Activated CD4-positive, alpha-beta memory T cell treated with anti-CD3 and anti-CD28 coated beads for 36 hours (primary cell): ENCODE measurements around the gene CALHM6. TPM values are rescaled to one million over a fixed set of nuclear protein-coding genes. Genes with fewer than 3 reads are reported as not detected.
A peak's percentile ranks its signal among the peaks of the same experiment; 100 is the strongest.

ENCODE experiments used
- CTCF ChIA-PET: fragments of 350-600 bp; sonication (Branson Sonifier 250); formaldehyde crosslinking; loops from one replicate; lab custom pipeline; 2021; ENCODE audit warnings: antibody characterized with exemption, inconsistent platforms; lab: Charles Lee
- POLR2A ChIA-PET: fragments of 350-600 bp; sonication (Branson Sonifier 250); formaldehyde crosslinking; loops from one replicate; lab custom pipeline; 2021; ENCODE audit warnings: antibody characterized with exemption; lab: Charles Lee
- DNase-seq: peaks from one replicate; pipeline ENCODE4 v3.0.0-alpha.2; 2020
- H3K27ac Mint-ChIP-seq: one replicate; pipeline ENCODE4 v1.8.0; 2021; ENCODE audit warnings: mixed read lengths
- H3K27me3 Mint-ChIP-seq: one replicate; pipeline ENCODE4 v1.8.0; 2021; ENCODE audit warnings: mixed read lengths
- H3K36me3 Mint-ChIP-seq: one replicate; pipeline ENCODE4 v1.8.0; 2021; ENCODE audit warnings: mixed read lengths
- H3K4me1 Mint-ChIP-seq: one replicate; pipeline ENCODE4 v1.8.0; 2021; ENCODE audit warnings: low read depth, mixed read lengths
- H3K4me3 Mint-ChIP-seq: one replicate; pipeline ENCODE4 v1.8.0; 2021; ENCODE audit warnings: mild to moderate bottlenecking, mixed read lengths
- H3K9me3 Mint-ChIP-seq: one replicate; pipeline ENCODE4 v1.8.0; 2021; ENCODE audit warnings: mixed read lengths
- intact Hi-C: fragments of 100-400 bp; cut with micrococcal nuclease; formaldehyde crosslinking; loops from one replicate; pipeline ENCODE4 v1.15.1; 2023
- total RNA-seq, 2 experiments: library from RNA; stranded (reverse); gene quantifications; one replicate each; pipeline ENCODE4 v1.2.3, GENCODE V29; 2021

CALHM6 gene
- total RNA-seq, 2 experiments from 2014 or later, result 3.4 to 4.4 TPM

DNA sequence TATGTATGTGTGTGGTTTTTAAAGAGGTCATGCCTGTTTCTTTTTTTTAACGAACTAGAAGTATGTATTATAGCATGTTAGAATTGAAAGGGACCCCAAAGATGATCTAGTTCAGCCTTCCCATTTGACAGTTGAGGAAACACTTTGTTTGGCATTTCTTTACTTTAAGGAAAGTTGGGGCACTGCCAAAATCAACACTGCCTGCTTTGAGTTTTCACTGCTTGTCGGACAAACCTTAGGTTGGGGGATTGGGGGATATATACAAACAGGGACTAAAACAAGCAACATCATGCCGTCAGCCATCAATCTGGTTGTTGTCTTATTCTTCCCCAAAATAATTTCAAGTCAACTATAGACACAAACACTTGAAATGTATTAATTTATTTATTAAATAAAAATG lies 14.1 kb upstream of the CALHM6 start:
- ChIA-PET POLR2A (interaction anchor here (0.9 kb wide), 1 partner anchor 167 kb away, joined by 3 read pairs; the partner anchor contains the start of gene TSPYL1), CTCF (interaction anchor here (0.6 to 4.3 kb wide), 3 partner anchors 73 to 554 kb away, joined by 3 to 16 read pairs (median 4); no protein-coding TSS in a partner anchor)
- no peak overlapping the region for H3K4me3 Mint-ChIP-seq
- H3K36me3 Mint-ChIP-seq, result no peaks in the 10 kb centered on the region
- DNase-seq, result no peak
- no peaks in the 10 kb centered on the region for H3K9me3 Mint-ChIP-seq
- H3K27ac Mint-ChIP-seq, result no peak overlapping the region
- H3K27me3 Mint-ChIP-seq, result peaks cover 19% of the 10 kb centered on the region
- peaks cover 12% of the 10 kb centered on the region for H3K4me1 Mint-ChIP-seq
- intact Hi-C loops, result loop anchor here (2.0 to 5.0 kb wide), 2 partner anchors 75 to 178 kb away; partner anchors contain the start of gene DSE

GRCh38 chr6:116447496-116448011 lies 13.6 kb upstream of the CALHM6 start:
- ChIA-PET POLR2A (interaction anchor here (0.6 kb wide), 1 partner anchor 32 kb away, joined by 3 read pairs; no protein-coding TSS in a partner anchor), CTCF (interaction anchor here (4.3 kb wide), 1 partner anchor 87 kb away, joined by 16 read pairs; no protein-coding TSS in a partner anchor)
- Mint-ChIP-seq H3K36me3 (no peaks in the 10 kb centered on the region), H3K27me3 (peaks cover 15% of the 10 kb centered on the region), H3K4me1 (peaks cover 12% of the 10 kb centered on the region), H3K9me3 (no peaks in the 10 kb centered on the region), H3K27ac (no peak overlapping the region), H3K4me3 (no peak overlapping the region)
- no peak for DNase-seq
- intact Hi-C loops, result loop anchor here (2.0 to 5.0 kb wide), 2 partner anchors 75 to 179 kb away; partner anchors contain the start of gene DSE

DNA sequence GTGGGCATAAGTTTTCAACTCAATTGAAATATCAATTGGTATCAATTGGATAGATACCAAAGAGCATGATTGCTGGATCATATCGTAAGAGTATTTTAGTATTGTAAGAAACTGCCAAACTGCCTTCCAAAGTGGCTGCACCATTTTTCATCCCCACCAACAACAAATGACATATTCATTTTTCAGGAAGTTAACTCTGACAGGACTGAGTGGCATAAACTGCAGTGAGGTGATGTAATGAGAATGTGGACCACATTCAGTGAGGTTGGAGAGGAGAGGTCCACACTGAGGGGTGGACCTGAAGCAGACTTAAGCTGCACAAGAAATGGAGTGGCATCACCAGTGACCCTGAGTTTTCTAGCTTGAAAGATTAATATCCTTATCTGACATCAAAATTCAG lies 11.6 kb upstream of the CALHM6 start:
- Mint-ChIP-seq H3K4me1 (peaks cover 9% of the 10 kb centered on the region), H3K36me3 (no peaks in the 10 kb centered on the region), H3K9me3 (no peaks in the 10 kb centered on the region), H3K27me3 (peaks cover 20% of the 10 kb centered on the region), H3K4me3 (no peak overlapping the region), H3K27ac (no peak overlapping the region)
- intact Hi-C loops, result loop anchor here (5.0 kb wide), 1 partner anchor 77 kb away; the partner anchor contains the start of gene DSE
- ChIA-PET CTCF (interaction anchor here (1.0 kb wide), 1 partner anchor 232 kb away, joined by 3 read pairs; no protein-coding TSS in a partner anchor), POLR2A (no interaction called here)
- no peak for DNase-seq

GRCh38 chr6:116450185-116450710 lies 10.9 kb upstream of the CALHM6 start:
- ChIA-PET POLR2A (no interaction called here), CTCF (no interaction called here)
- Mint-ChIP-seq H3K27ac (no peak overlapping the region), H3K4me1 (peaks cover 9% of the 10 kb centered on the region), H3K4me3 (no peak overlapping the region), H3K36me3 (no peaks in the 10 kb centered on the region), H3K9me3 (no peaks in the 10 kb centered on the region), H3K27me3 (peaks cover 20% of the 10 kb centered on the region)
- intact Hi-C loops, result no loop called here
- DNase-seq, result no peak

DNA sequence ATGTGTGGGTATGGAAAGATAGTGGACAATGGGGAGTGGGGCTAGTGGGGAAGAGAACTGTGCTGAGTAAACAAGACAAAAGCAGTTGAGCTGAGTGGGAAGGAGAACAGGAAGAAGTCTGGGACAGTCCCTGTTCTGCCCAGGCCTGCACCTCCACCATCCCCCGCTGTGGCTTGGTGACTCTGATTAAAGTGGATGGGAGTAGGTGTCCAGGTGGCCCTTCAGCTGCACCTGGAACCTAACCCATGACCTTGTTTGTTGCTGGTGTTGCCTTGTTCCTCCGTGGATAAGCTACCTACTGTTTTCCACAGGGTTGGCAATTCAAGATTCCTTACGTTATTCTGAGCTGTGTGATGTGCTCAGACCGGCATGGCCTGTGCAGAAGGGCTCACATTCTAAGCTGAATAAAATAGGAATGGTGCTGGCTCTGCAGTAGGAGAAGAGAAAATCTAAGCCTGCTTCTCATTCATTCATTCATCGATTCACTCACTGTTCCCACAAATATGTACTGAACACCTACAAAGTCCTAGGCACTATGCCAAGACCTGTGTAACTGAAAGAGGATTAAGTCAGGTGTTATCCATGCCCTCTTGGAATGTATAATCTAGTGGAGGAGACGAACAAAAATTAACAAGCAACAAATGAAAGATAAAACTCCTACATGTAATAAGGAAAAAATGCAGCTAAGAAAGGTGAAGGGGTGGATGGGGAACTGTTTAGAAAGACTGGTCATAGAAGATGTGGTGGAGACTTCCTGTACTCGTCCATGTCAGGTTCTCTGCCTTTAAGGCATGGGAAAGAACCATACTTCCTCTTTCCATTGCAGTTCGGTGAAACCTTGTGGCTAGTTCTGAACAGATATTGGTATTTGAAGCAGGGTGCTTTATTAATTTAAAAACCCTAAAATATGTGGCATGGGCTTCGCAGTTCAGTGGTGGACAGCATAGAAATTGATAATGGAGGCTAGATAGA lies 10.1 kb upstream of the CALHM6 start:
- H3K27ac Mint-ChIP-seq, result no peak overlapping the region
- intact Hi-C loops, result no loop called here
- H3K4me3 Mint-ChIP-seq, result no peak overlapping the region
- POLR2A ChIA-PET, result no interaction called here
- CTCF ChIA-PET, result interaction anchor here (1.0 kb wide), 1 partner anchor 163 kb away, joined by 3 read pairs; no protein-coding TSS in a partner anchor
- H3K27me3 Mint-ChIP-seq, result peaks cover 20% of the 10 kb centered on the region
- H3K9me3 Mint-ChIP-seq, result no peaks in the 10 kb centered on the region
- no peaks in the 10 kb centered on the region for H3K36me3 Mint-ChIP-seq
- peak; percentile 16 for DNase-seq
- H3K4me1 Mint-ChIP-seq, result peaks cover 9% of the 10 kb centered on the region

DNA sequence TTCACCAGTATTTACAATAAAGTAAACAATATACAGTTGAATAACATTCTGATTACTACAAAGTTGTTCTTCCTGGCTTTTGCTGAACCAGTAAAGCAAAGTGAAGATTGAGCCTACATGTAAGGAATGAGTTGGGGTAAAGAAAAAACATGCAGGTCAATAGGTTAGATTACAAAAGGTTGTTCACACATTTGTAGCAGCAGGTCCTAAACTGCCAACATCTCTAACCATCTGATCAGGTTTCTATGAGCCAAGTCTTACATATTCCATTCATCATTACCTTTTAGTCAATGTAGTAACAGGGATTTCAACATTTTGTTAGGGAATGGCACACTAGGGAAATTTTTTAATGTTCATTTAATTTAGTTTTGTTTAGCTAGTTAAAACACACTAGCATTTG lies 9.3 kb upstream of the CALHM6 start:
- no peak overlapping the region for H3K27ac Mint-ChIP-seq
- H3K4me3 Mint-ChIP-seq, result no peak overlapping the region
- peaks cover 20% of the 10 kb centered on the region for H3K27me3 Mint-ChIP-seq
- no peak for DNase-seq
- intact Hi-C loops, result no loop called here
- no peaks in the 10 kb centered on the region for H3K36me3 Mint-ChIP-seq
- CTCF ChIA-PET, result interaction anchor here (1.0 to 1.2 kb wide), 2 partner anchors 110 to 164 kb away, joined by 3 read pairs; no protein-coding TSS in a partner anchor
- no peaks in the 10 kb centered on the region for H3K9me3 Mint-ChIP-seq
- POLR2A ChIA-PET, result no interaction called here
- peaks cover 9% of the 10 kb centered on the region for H3K4me1 Mint-ChIP-seq

DNA sequence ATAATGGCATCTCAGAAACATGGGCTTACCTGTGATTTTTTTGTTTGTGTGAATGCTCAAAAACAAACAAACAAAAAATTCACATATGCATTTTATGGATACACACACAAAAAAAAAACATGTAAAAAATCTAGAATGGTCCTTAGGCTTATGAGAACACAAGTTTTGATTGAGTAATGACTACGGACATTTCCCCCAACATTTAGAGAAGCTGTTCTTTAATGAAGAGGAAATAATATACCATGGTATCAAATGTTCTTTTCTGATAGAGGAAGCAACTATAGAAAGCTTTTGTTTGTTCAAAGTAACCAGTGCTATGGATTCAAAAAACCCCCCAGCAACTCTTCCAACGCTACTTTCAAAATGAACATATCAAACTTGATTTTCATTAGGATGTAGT lies 8.6 kb upstream of the CALHM6 start:
- Mint-ChIP-seq H3K27ac (no peak overlapping the region), H3K36me3 (no peaks in the 10 kb centered on the region), H3K4me1 (peaks cover 9% of the 10 kb centered on the region), H3K9me3 (no peaks in the 10 kb centered on the region), H3K27me3 (peaks cover 20% of the 10 kb centered on the region), H3K4me3 (no peak overlapping the region)
- POLR2A ChIA-PET, result no interaction called here
- intact Hi-C loops, result no loop called here
- CTCF ChIA-PET, result interaction anchor here (1.1 to 1.2 kb wide), 2 partner anchors 22 to 110 kb away, joined by 3 to 4 read pairs; no protein-coding TSS in a partner anchor
- no peak for DNase-seq

- POLR2A ChIA-PET, result no interaction called here
- peaks cover 6% of the 10 kb centered on the region for H3K4me1 Mint-ChIP-seq
These were observed 5.1 kb upstream of the CALHM6 start for GRCh38 chr6:116456106-116456505.

GRCh38 chr6:116456927-116457326 lies 4.2 kb upstream of the CALHM6 start:
- ChIA-PET CTCF (no interaction called here), POLR2A (no interaction called here)
- H3K4me1 Mint-ChIP-seq, result peaks cover 9% of the 10 kb centered on the region
- intact Hi-C loops, result no loop called here
- H3K4me3 Mint-ChIP-seq, result no peak overlapping the region
- peaks cover 19% of the 10 kb centered on the region for H3K27me3 Mint-ChIP-seq
- H3K36me3 Mint-ChIP-seq, result no peaks in the 10 kb centered on the region
- no peak for DNase-seq
- no peaks in the 10 kb centered on the region for H3K9me3 Mint-ChIP-seq
- no peak overlapping the region for H3K27ac Mint-ChIP-seq

More at GRCh38 chr6:116456106-116456505, 5.1 kb upstream of the CALHM6 start:
- CTCF ChIA-PET, result no interaction called here
- DNase-seq, result no peak
- intact Hi-C loops, result no loop called here
- Mint-ChIP-seq H3K27me3 (peaks cover 12% of the 10 kb centered on the region), H3K9me3 (no peaks in the 10 kb centered on the region), H3K36me3 (no peaks in the 10 kb centered on the region), H3K27ac (no peak overlapping the region), H3K4me3 (no peak overlapping the region)

DNA sequence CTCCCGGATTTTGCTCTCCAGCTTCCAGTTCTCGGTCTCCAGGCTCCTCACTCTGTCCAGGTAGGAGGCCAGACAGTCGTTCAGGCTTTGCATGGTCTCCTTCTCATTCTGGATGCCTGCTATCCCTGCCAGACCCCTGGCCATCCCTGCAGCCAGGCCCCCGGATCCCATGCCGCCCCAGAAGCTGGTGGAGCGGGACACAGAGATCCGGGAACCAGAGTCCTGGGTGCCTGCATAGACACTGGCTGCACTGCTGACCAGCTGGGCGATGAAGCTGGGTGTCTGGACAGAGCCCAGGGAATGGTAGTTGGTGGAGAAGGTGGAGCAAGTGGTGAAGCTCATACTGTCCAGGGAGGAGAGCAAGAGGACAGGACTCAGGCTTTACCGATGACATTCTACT lies 2.9 kb upstream of the CALHM6 start:
- H3K4me3 Mint-ChIP-seq, result no peak overlapping the region
- no peaks in the 10 kb centered on the region for H3K36me3 Mint-ChIP-seq
- H3K27me3 Mint-ChIP-seq, result peaks cover 26% of the 10 kb centered on the region
- no peak overlapping the region for H3K27ac Mint-ChIP-seq
- intact Hi-C loops, result no loop called here
- no peak for DNase-seq
- no peaks in the 10 kb centered on the region for H3K9me3 Mint-ChIP-seq
- CTCF ChIA-PET, result no interaction called here
- POLR2A ChIA-PET, result no interaction called here
- H3K4me1 Mint-ChIP-seq, result peaks cover 15% of the 10 kb centered on the region

DNA sequence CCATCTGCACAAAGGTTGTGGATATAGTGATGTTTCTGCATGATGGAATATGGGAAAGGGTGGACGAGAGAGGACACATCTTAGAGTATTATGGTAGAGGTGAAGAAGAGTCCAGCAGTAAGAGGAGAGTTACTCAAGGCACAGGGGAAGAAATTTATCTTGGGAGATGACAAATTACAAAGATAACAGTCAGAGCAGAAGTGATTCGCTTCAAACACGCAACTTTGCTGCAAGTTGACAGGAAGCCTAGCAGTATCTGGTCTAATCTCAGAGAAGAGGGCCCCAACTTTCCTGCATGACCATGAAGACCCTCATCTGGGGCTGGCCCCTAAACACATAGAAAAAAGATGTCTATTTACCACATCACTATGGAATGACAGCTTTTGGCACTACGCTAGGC lies 1.2 kb upstream of the CALHM6 start:
- CTCF ChIA-PET, result no interaction called here
- intact Hi-C loops, result loop anchor here (5.0 kb wide), 2 partner anchors 88 to 173 kb away; partner anchors contain the start of gene DSE
- Mint-ChIP-seq H3K9me3 (no peaks in the 10 kb centered on the region), H3K27me3 (peaks cover 29% of the 10 kb centered on the region), H3K4me3 (no peak overlapping the region), H3K27ac (no peak overlapping the region), H3K36me3 (no peaks in the 10 kb centered on the region), H3K4me1 (peaks cover 22% of the 10 kb centered on the region)
- no peak for DNase-seq
- POLR2A ChIA-PET, result no interaction called here
